ENCODE measurements around the gene RASGRF1.
A peak's percentile ranks its signal among the peaks of the same experiment; 100 is the strongest.

Gene RASGRF1

GRCh38 chr15:78934655-78935023 is 155.9 kb downstream of the RASGRF1 start:
- Histone ChIP-seq H3K79me1 (replicated peaks; ENCODE audit: low read length, poor library complexity, severe bottlenecking) (no peaks in the 10 kb centered on the region), H3K4ac (ENCODE audit: low read depth in 1 of 2, low read length in 2 of 2) (no peak overlapping the region), H3K9ac (ENCODE audit: low read length) (no peak overlapping the region), H2BK5ac (ENCODE audit: low read depth, low read length, poor library complexity, severe bottlenecking) (no peak overlapping the region), H3K9me3 (ENCODE audit: control insufficient read depth, low read length) (no peaks in the 10 kb centered on the region), H3K4me1 (ENCODE audit: control insufficient read depth, insufficient read depth, low read depth, low read length) (peaks cover 7% of the 10 kb centered on the region), H2BK120ac (ENCODE audit: low read depth, low read length) (no peak overlapping the region), H2AFZ (ENCODE audit: low read depth, low read length) (no peak overlapping the region), H3K27ac (ENCODE audit: low read length, poor library complexity, severe bottlenecking) (no peak overlapping the region), H3K18ac (ENCODE audit: low read depth in 1 of 2, low read length in 2 of 2) (no peak overlapping the region), H2BK15ac (ENCODE audit: low read depth, poor library complexity, severe bottlenecking) (no peak overlapping the region), H2AK5ac (ENCODE audit: low read length, severe bottlenecking) (no peak overlapping the region), H4K91ac (ENCODE audit: low read length) (no peak overlapping the region), H3K27me3 (ENCODE audit: control insufficient read depth in 1 of 2, insufficient read depth in 1 of 2, low read length in 2 of 2) (peaks cover 0 to 16% of the 10 kb centered on the region in 2 experiments), H3K36me3 (ENCODE audit: control insufficient read depth in 1 of 2, insufficient read depth in 2 of 2, low read depth in 1 of 2, low read length in 2 of 2) (no peaks in the 10 kb centered on the region), H4K8ac (ENCODE audit: low read length) (no peak overlapping the region), H3K23ac (ENCODE audit: low read length in 2 of 2) (no peak overlapping the region), H3K4me3 (ENCODE audit: insufficient read depth in 1 of 2, low read depth in 1 of 2, low read length in 2 of 2) (no peak overlapping the region), H3K4me2 (ENCODE audit: low read length, poor library complexity, severe bottlenecking) (no peak overlapping the region), H3K14ac (ENCODE audit: low read length in 2 of 2) (no peak overlapping the region), H2BK12ac (ENCODE audit: low read length in 2 of 2) (no peak overlapping the region)
- WGBS: 86% methylated on average over 5 of the region's 5 CpGs
- DNase-seq: no peak

- WGBS: 82% methylated on average over 20 of the region's 20 CpGs
- no peak overlapping the region for H3K4ac ChIP-seq (ENCODE audit: low read depth in 1 of 2, low read length in 2 of 2)
Measured at GRCh38 chr15:78933823-78934654, 156.5 kb downstream of the RASGRF1 start.

DNA sequence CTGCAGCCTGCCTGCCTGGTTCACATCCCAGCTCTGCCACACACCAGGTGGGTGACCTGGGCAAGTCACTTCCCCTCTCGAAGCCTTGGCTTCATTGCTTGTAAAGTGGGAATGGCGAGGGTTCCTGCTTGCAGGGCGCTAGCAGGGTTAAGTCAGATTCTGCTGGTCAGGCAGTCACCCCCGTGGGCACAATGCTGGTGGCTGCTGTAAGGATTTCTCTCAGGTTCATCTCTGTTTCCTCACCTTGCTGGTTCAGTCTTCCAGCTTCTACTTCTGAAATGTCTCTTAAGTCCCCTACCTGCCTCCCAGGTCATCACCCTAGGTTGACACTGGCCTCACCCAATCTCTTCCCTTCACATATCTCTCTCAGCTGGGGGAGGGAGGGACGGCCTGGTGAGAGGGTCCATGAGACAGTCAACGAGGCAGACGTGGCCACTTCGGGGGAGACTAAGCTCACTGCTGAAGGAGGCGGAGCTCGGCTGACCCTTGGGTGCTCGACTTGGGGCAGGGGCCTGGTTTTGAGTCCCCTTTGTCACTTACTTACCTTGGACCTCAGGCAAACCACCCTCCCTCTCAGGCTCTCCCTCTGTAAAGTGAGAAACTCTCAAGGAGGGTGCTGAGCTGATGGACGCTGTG is 157.3 kb downstream of the RASGRF1 start:
- Histone ChIP-seq H2AK5ac (ENCODE audit: low read length, severe bottlenecking) (no peak overlapping the region), H3K36me3 (ENCODE audit: control insufficient read depth in 1 of 2, insufficient read depth in 2 of 2, low read depth in 1 of 2, low read length in 2 of 2) (no peaks in the 10 kb centered on the region), H4K8ac (ENCODE audit: low read length) (no peak overlapping the region), H3K4ac (ENCODE audit: low read depth in 1 of 2, low read length in 2 of 2) (no peak overlapping the region), H3K23ac (ENCODE audit: low read length in 2 of 2) (no peak overlapping the region), H3K79me1 (replicated peaks; ENCODE audit: low read length, poor library complexity, severe bottlenecking) (no peaks in the 10 kb centered on the region), H2AFZ (ENCODE audit: low read depth, low read length) (no peak overlapping the region), H3K4me2 (ENCODE audit: low read length, poor library complexity, severe bottlenecking) (no peak overlapping the region), H3K27ac (ENCODE audit: low read length, poor library complexity, severe bottlenecking) (no peak overlapping the region), H3K4me3 (ENCODE audit: insufficient read depth in 1 of 2, low read depth in 1 of 2, low read length in 2 of 2) (no peak overlapping the region), H2BK120ac (ENCODE audit: low read depth, low read length) (no peak overlapping the region), H3K14ac (ENCODE audit: low read length in 2 of 2) (no peak overlapping the region), H3K9me3 (ENCODE audit: control insufficient read depth, low read length) (no peaks in the 10 kb centered on the region), H3K9ac (ENCODE audit: low read length) (no peak overlapping the region), H2BK15ac (ENCODE audit: low read depth, poor library complexity, severe bottlenecking) (no peak overlapping the region), H3K27me3 (ENCODE audit: control insufficient read depth in 1 of 2, insufficient read depth in 1 of 2, low read length in 2 of 2) (peaks cover 0 to 16% of the 10 kb centered on the region in 2 experiments), H4K91ac (ENCODE audit: low read length) (no peak overlapping the region), H3K18ac (ENCODE audit: low read depth in 1 of 2, low read length in 2 of 2) (no peak overlapping the region), H2BK5ac (ENCODE audit: low read depth, low read length, poor library complexity, severe bottlenecking) (no peak overlapping the region), H2BK12ac (ENCODE audit: low read length in 2 of 2) (peak overlapping the region in 1 of 2 experiments; percentile 60), H3K4me1 (ENCODE audit: control insufficient read depth, insufficient read depth, low read depth, low read length) (peaks cover 7% of the 10 kb centered on the region)
- no peak for DNase-seq
- 82% methylated on average over 10 of the region's 12 CpGs for WGBS

More at GRCh38 chr15:78933823-78934654, 156.5 kb downstream of the RASGRF1 start:
- H2AFZ ChIP-seq (ENCODE audit: low read depth, low read length): no peak overlapping the region
- H4K91ac ChIP-seq (ENCODE audit: low read length): no peak overlapping the region
- no peaks in the 10 kb centered on the region for H3K79me1 ChIP-seq (replicated peaks; ENCODE audit: low read length, poor library complexity, severe bottlenecking)
- no peak overlapping the region for H3K4me2 ChIP-seq (ENCODE audit: low read length, poor library complexity, severe bottlenecking)
- H3K9me3 ChIP-seq (ENCODE audit: control insufficient read depth, low read length): no peaks in the 10 kb centered on the region
- H2AK5ac ChIP-seq (ENCODE audit: low read length, severe bottlenecking): no peak overlapping the region
- H3K4me1 ChIP-seq (ENCODE audit: control insufficient read depth, insufficient read depth, low read depth, low read length): peaks cover 7% of the 10 kb centered on the region
- peak overlapping the region in 1 of 2 experiments; percentile 60 for H2BK12ac ChIP-seq (ENCODE audit: low read length in 2 of 2)
- H3K18ac ChIP-seq (ENCODE audit: low read depth in 1 of 2, low read length in 2 of 2): no peak overlapping the region
- no peaks in the 10 kb centered on the region for H3K36me3 ChIP-seq (ENCODE audit: control insufficient read depth in 1 of 2, insufficient read depth in 2 of 2, low read depth in 1 of 2, low read length in 2 of 2)
- peaks cover 0 to 16% of the 10 kb centered on the region in 2 experiments for H3K27me3 ChIP-seq (ENCODE audit: control insufficient read depth in 1 of 2, insufficient read depth in 1 of 2, low read length in 2 of 2)
- no peak overlapping the region for H3K4me3 ChIP-seq (ENCODE audit: insufficient read depth in 1 of 2, low read depth in 1 of 2, low read length in 2 of 2)
- no peak overlapping the region for H3K14ac ChIP-seq (ENCODE audit: low read length in 2 of 2)
- no peak overlapping the region for H3K23ac ChIP-seq (ENCODE audit: low read length in 2 of 2)
- H3K9ac ChIP-seq (ENCODE audit: low read length): no peak overlapping the region
- no peak for DNase-seq
- H2BK5ac ChIP-seq (ENCODE audit: low read depth, low read length, poor library complexity, severe bottlenecking): no peak overlapping the region
- H2BK15ac ChIP-seq (ENCODE audit: low read depth, poor library complexity, severe bottlenecking): no peak overlapping the region
- H4K8ac ChIP-seq (ENCODE audit: low read length): no peak overlapping the region
- H3K27ac ChIP-seq (ENCODE audit: low read length, poor library complexity, severe bottlenecking): no peak overlapping the region
- H2BK120ac ChIP-seq (ENCODE audit: low read depth, low read length): no peak overlapping the region

DNA sequence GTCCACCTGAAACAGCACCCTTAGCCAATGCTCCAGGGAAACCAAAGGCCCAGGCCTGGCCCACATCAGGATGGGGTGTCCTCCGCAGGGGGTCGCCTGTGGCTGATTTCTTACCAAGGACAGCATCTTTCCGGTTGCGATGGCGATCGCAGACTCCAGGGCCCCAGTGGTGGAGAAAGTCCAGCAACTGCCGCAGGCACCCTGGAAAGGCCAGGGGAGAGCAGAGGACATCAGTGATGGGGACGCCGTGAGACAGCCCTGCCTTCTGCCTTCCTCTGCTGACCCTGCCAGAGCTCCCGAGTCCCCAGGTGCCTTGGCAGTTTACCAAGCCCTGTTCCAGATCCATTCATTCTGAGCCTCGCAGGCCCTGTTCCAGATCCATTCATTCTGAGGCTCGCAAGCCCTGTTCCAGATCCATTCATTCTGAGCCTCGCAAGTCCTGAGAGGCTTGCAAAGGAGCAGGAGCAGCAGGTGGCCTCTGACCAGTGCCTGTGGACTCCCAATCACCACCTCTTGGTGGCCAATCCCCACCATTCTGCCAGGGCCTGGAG is 158.2 kb downstream of the RASGRF1 start:
- 89% methylated on average over 13 of the region's 13 CpGs for WGBS
- Histone ChIP-seq H2BK12ac (ENCODE audit: low read length in 2 of 2) (no peak overlapping the region), H3K79me1 (replicated peaks; ENCODE audit: low read length, poor library complexity, severe bottlenecking) (no peaks in the 10 kb centered on the region), H3K27ac (ENCODE audit: low read length, poor library complexity, severe bottlenecking) (no peak overlapping the region), H3K23ac (ENCODE audit: low read length in 2 of 2) (no peak overlapping the region), H3K4ac (ENCODE audit: low read depth in 1 of 2, low read length in 2 of 2) (no peak overlapping the region), H3K4me2 (ENCODE audit: low read length, poor library complexity, severe bottlenecking) (no peak overlapping the region), H2BK120ac (ENCODE audit: low read depth, low read length) (no peak overlapping the region), H4K91ac (ENCODE audit: low read length) (no peak overlapping the region), H2BK15ac (ENCODE audit: low read depth, poor library complexity, severe bottlenecking) (no peak overlapping the region), H3K9ac (ENCODE audit: low read length) (no peak overlapping the region), H3K18ac (ENCODE audit: low read depth in 1 of 2, low read length in 2 of 2) (no peak overlapping the region), H2BK5ac (ENCODE audit: low read depth, low read length, poor library complexity, severe bottlenecking) (no peak overlapping the region), H4K8ac (ENCODE audit: low read length) (no peak overlapping the region), H2AK5ac (ENCODE audit: low read length, severe bottlenecking) (no peak overlapping the region), H3K4me3 (ENCODE audit: insufficient read depth in 1 of 2, low read depth in 1 of 2, low read length in 2 of 2) (no peak overlapping the region), H3K4me1 (ENCODE audit: control insufficient read depth, insufficient read depth, low read depth, low read length) (peaks cover 7% of the 10 kb centered on the region), H2AFZ (ENCODE audit: low read depth, low read length) (no peak overlapping the region), H3K27me3 (ENCODE audit: control insufficient read depth in 1 of 2, insufficient read depth in 1 of 2, low read length in 2 of 2) (peaks cover 0 to 16% of the 10 kb centered on the region in 2 experiments), H3K36me3 (ENCODE audit: control insufficient read depth in 1 of 2, insufficient read depth in 2 of 2, low read depth in 1 of 2, low read length in 2 of 2) (peaks cover 7% of the 10 kb centered on the region in 2 experiments), H3K9me3 (ENCODE audit: control insufficient read depth, low read length) (no peaks in the 10 kb centered on the region), H3K14ac (ENCODE audit: low read length in 2 of 2) (no peak overlapping the region)
- no peak for DNase-seq
